K562 (cell line): ENCODE data around the gene PLCD4. TPM values are rescaled to one million over a fixed set of nuclear protein-coding genes. Genes with fewer than 3 reads are reported as not detected.
A peak's percentile ranks its signal among the peaks of the same experiment; 100 is the strongest.

ENCODE experiments used
- ATAC-seq: fragments of 200-7000 bp; cut with Tn5 transposase; 3 replicates; pipeline ENCODE4 v1.9.1; 2020; ENCODE audit warnings: moderate library complexity
- BruUV-seq: library from RNA; stranded (reverse); fragments of 400-500 nt; replicated peaks from 2 replicates; lab custom pipeline; 2021; lab: Mats Ljungman, UMichigan
- CTCF ChIA-PET: fragments of 300-600 bp; formaldehyde crosslinking; extraction: SDS; loops from one replicate; lab custom pipeline; 2021; ENCODE audit warnings: low intra/inter-chr PET ratio; lab: Yijun Ruan, JAX
- POLR2A ChIA-PET: fragments of 300-600, 350-650 bp; sonication (Branson Sonifier 250); formaldehyde crosslinking; extraction: SDS; loops from one replicate; lab custom pipeline; 2021; ENCODE audit warnings: antibody characterized with exemption, inconsistent platforms; lab: Yijun Ruan, JAX
- DNase-seq, 4 experiments: peaks; one replicate each; pipeline versions ENCODE4 v3.0.0 to v3.0.0-alpha.2; 2011 to 2018; ENCODE audit warnings: low spot score in 3 of 4, mixed read lengths in 3 of 4; ENCODE audit errors: extremely low read depth in 1 of 4
- FAIRE-seq: peaks from 2 replicates; lab custom pipeline; 2011; peaks lifted over from hg19 to GRCh38; lab: Jason Lieb, UNC
- H2AFZ ChIP-seq: 2 replicates; pipeline ENCODE4 v1.6.0; 2011; ENCODE audit warnings: low read depth, low read length, control low read depth, inconsistent platforms
- H3K27ac ChIP-seq: fragments of 200-600 bp; 3 replicates; pipeline ENCODE4 v1.8.0; 2011; ENCODE audit warnings: low read depth, mild to moderate bottlenecking, control low read depth, inconsistent platforms, low read length, moderate library complexity, mixed read lengths; ENCODE audit errors: extremely low read depth
- H3K27me3 ChIP-seq, 2 experiments: fragments of 300-600 bp in 1 of 2; 2 replicates in 1 of 2; 3 replicates in 1 of 2; pipeline versions ENCODE4 v1.6.0 to v1.8.0; 2011; ENCODE audit warnings: inconsistent platforms in 2 of 2, low read length in 2 of 2, mild to moderate bottlenecking in 1 of 2, mixed read lengths in 1 of 2, moderate library complexity in 1 of 2; ENCODE audit not compliant: control insufficient read depth in 2 of 2, insufficient read depth in 2 of 2
- H3K36me3 ChIP-seq: fragments of 300-600 bp; 3 replicates; pipeline ENCODE4 v1.8.0; 2011; ENCODE audit warnings: mild to moderate bottlenecking, low read length, inconsistent platforms; ENCODE audit not compliant: control insufficient read depth, insufficient read depth
- H3K4me1 ChIP-seq, 2 experiments: fragments of 200-600 bp in 1 of 2; replicated peaks in 1 of 2; 2 replicates in 1 of 2; 3 replicates in 1 of 2; pipeline versions ENCODE4 v1.5.1 to v1.8.0; 2011; ENCODE audit warnings: inconsistent platforms in 2 of 2, low read length in 2 of 2, mild to moderate bottlenecking in 1 of 2, mixed read lengths in 1 of 2, moderate library complexity in 1 of 2; ENCODE audit not compliant: control insufficient read depth in 2 of 2, insufficient read depth in 2 of 2
- H3K4me2 ChIP-seq: 2 replicates; pipeline ENCODE4 v1.6.1; 2011; ENCODE audit warnings: low read length, control low read depth, inconsistent platforms, mixed read lengths; ENCODE audit not compliant: insufficient read depth
- H3K4me3 ChIP-seq: fragments of 200-600 bp; sonication (generic), shearing (Covaris generic); 2 replicates; pipeline ENCODE4 v1.5.1; 2016; ENCODE audit warnings: control low read depth, inconsistent platforms
- H3K79me2 ChIP-seq: fragments of 200-600 bp; 3 replicates; pipeline ENCODE4 v1.8.0; 2011; ENCODE audit warnings: low read length, inconsistent platforms; ENCODE audit not compliant: control insufficient read depth, insufficient read depth
- H3K9ac ChIP-seq, 2 experiments: 2 replicates each; pipeline versions ENCODE4 v1.6.0 to v1.6.1; 2011; ENCODE audit warnings: low read depth in 2 of 2, low read length in 2 of 2, control low read depth in 1 of 2, inconsistent platforms in 1 of 2, mild to moderate bottlenecking in 1 of 2, mixed read lengths in 1 of 2; ENCODE audit not compliant: insufficient read depth in 1 of 2
- H3K9me1 ChIP-seq: one replicate; pipeline ENCODE4 v1.6.0; 2011; ENCODE audit warnings: inconsistent platforms, mild to moderate bottlenecking, low read length, moderate library complexity; ENCODE audit not compliant: control insufficient read depth, insufficient read depth
- H3K9me3 ChIP-seq: replicated peaks from 2 replicates; pipeline ENCODE4 v1.5.1; 2011; ENCODE audit warnings: low read depth, low read length, inconsistent platforms; ENCODE audit not compliant: control insufficient read depth, insufficient read depth
- H4K20me1 ChIP-seq: replicated peaks from 2 replicates; pipeline ENCODE4 v1.6.1; 2011; ENCODE audit warnings: low read length, inconsistent platforms, mixed read lengths; ENCODE audit not compliant: control insufficient read depth, insufficient read depth
- IRF1 ChIP-seq: sonication (generic); formaldehyde crosslinking; IDR thresholded peaks from 2 replicates; pipeline ENCODE4 v1.8.0; 2022; ENCODE audit warnings: missing genetic modification reagents, mild to moderate bottlenecking, borderline replicate concordance
- KLF13 ChIP-seq: fragments of 450-650 bp; IDR thresholded peaks from 2 replicates; pipeline ENCODE4 v1.6.1; 2016; ENCODE audit warnings: missing genetic modification characterization, low read depth, mild to moderate bottlenecking, missing compliant biosample characterization, moderate library complexity, borderline replicate concordance
- NFRKB ChIP-seq: fragments of 450-650 bp; IDR thresholded peaks from 2 replicates; pipeline ENCODE4 v1.6.1; 2016; ENCODE audit warnings: low read depth
- ZNF354B ChIP-seq: fragments of 250-450 bp; sonication (Bioruptor Pico); IDR thresholded peaks from 2 replicates; pipeline ENCODE4 v1.4.0; 2020
- ZNF384 ChIP-seq: IDR thresholded peaks from 2 replicates; pipeline ENCODE4 v1.6.1; 2012; ENCODE audit warnings: low read depth, low read length, improper control_type of control experiment
- WGBS: fragments of 100-300 bp; shearing (Covaris generic); methylation state at CpG from one replicate; pipeline ENCODE4 v1.1.6; 2016; ENCODE audit warnings: low coverage, mixed read lengths; ENCODE audit not compliant: insufficient coverage; ENCODE audit errors: missing lambda C conversion rate; 5-methylcytosine and 5-hydroxymethylcytosine counted together
- in situ Hi-C: fragments of 300-500 bp; cut with MboI; formaldehyde crosslinking; loops from 4 replicates; pipeline ENCODE4 v1.15.0; 2018; ENCODE audit warnings: inconsistent platforms, mixed read lengths
- intact Hi-C: fragments of 100-400 bp; cut with micrococcal nuclease; formaldehyde crosslinking; loops from 2 replicates; pipeline ENCODE4 v1.14.2; 2022
- polyA plus RNA-seq, 8 experiments: library from polyadenylated mRNA; depleted of rRNA in 4 of 8; stranded (reverse) in 5 of 8; unstranded in 3 of 8; fragments of >200 nt; fragmentation: Nextera tagmentation in 2 of 8; fragmentation: Illumina TruSeq in 1 of 8; extraction: Ambion mirVana in 2 of 8; extraction: Trizol in 1 of 8; gene quantifications; 2 replicates each; pipeline versions ENCODE4 v1.2.1 to v1.2.3, GENCODE V29; 2011 to 2014; ENCODE audit warnings: inconsistent platforms in 1 of 8, missing spikeins in 1 of 8
- total RNA-seq, 7 experiments: library from RNA; depleted of rRNA in 6 of 7; stranded (reverse); fragments of >200 nt in 6 of 7; fragmentation: Illumina TruSeq in 2 of 7; extraction: Trizol in 2 of 7; gene quantifications; 2 replicates each; pipeline versions ENCODE4 v1.2.1 to v1.2.3, GENCODE V29; 2011 to 2021; ENCODE audit warnings: low replicate concordance in 1 of 7

The PLCD4 gene
- total and polyA plus RNA-seq, 9 of the 15 experiments (the other 6 are each of a cell fraction or from before 2014, with no cell fraction given), result 0.13 to 0.38 TPM; not detected in 7

- no peaks in the 10 kb centered on the region for H3K9me3 ChIP-seq
- peak overlapping the region; percentile 68 for H3K27ac ChIP-seq
- 31% methylated on average over 11 of the region's 12 CpGs for WGBS
- H3K4me1 ChIP-seq, result peaks cover 0 to 9% of the 10 kb centered on the region in 2 experiments; a peak in 3 of 5 replicates
- no peaks in the 10 kb centered on the region for H3K9me1 ChIP-seq
- ATAC-seq (peak; percentile 61), FAIRE-seq (no peak), DNase-seq (peak in 1 of 4 experiments; percentile 9)
- peaks cover 15% of the 10 kb centered on the region for H3K79me2 ChIP-seq
- BruUV-seq, result TSS peak; percentile 91
- no peaks in the 10 kb centered on the region for H3K27me3 ChIP-seq
- POLR2A ChIA-PET, result interaction anchor here (0.6 to 1.9 kb wide), 4 partner anchors 11 to 39 kb away, joined by 3 to 8 read pairs (median 4); partner anchors contain the start of genes BCS1L and ZNF142
- peak overlapping the region; percentile 66 for H3K4me3 ChIP-seq
- peak overlapping the region; percentile 99 for H2AFZ ChIP-seq
- peaks cover 9% of the 10 kb centered on the region; the same call in 1 of the 3 replicates for H3K36me3 ChIP-seq
- H3K4me2 ChIP-seq, result peak overlapping the region; percentile 93
- peak; percentile 48 for TF ChIP-seq ZNF384
- TF ChIP-seq ZNF354B (CRISPR knock-in tag), result no peak
- peak; percentile 33; the same call in 1 of the 2 replicates for TF ChIP-seq KLF13
- TF ChIP-seq NFRKB, result 0 out of 2 replicates have a peak, but pooled peaks have one; percentile 17
- TF ChIP-seq IRF1, result no peak
- H4K20me1 ChIP-seq, result no peaks in the 10 kb centered on the region
- intact Hi-C loops (no loop called here), in situ Hi-C loops (no loop called here)
- CTCF ChIA-PET, result no interaction called here
- H3K9ac ChIP-seq, result peak overlapping the region; percentile 71 to 97
These were observed 63.5 kb downstream of the PLCD4 start for GRCh38 chr2:218671097-218671653.
